Measurements from ENCODE around the gene CLDN16. TPM values are rescaled to one million over a fixed set of nuclear protein-coding genes. Genes with fewer than 3 reads are reported as not detected.

The CLDN16 gene
- total and polyA plus RNA-seq, 4 experiments from 2014 or later, result not detected

GRCh38 chr3:190425833-190426232, 37.9 kb downstream of the CLDN16 start:
- H3K27me3 Mint-ChIP-seq, result no peaks in the 10 kb centered on the region
- no peak overlapping the region for H3K27ac Mint-ChIP-seq
- H3K4me1 ChIP-seq (ENCODE audit: insufficient read depth, low read length), result no peaks in the 10 kb centered on the region
- H3K4me1 Mint-ChIP-seq, result peaks cover 6 to 8% (median 7%) of the 10 kb centered on the region in 4 donors
- no peaks in the 10 kb centered on the region for H3K27me3 ChIP-seq (ENCODE audit: insufficient read depth, low read length)
- H3K36me3 ChIP-seq (ENCODE audit: insufficient read depth, low read length), result no peaks in the 10 kb centered on the region
- intact Hi-C loops (cut with micrococcal nuclease), result loop anchor here (2.0 kb wide), 1 partner anchor 87 kb away; no protein-coding TSS in a partner anchor
- no peak overlapping the region for H3K4me3 ChIP-seq (ENCODE audit: low read length in 2 of 2)
- no peaks in the 10 kb centered on the region for H3K36me3 Mint-ChIP-seq
- POLR2A ChIA-PET (ENCODE audit: partially characterized antibody), result no interaction called here
- DNase-seq, result no peak
- H3K27ac ChIP-seq (ENCODE audit: low read depth, low read length), result no peak overlapping the region
- H3K4me3 Mint-ChIP-seq, result no peak overlapping the region
- CTCF ChIA-PET (ENCODE audit: partially characterized antibody), result interaction anchor here (1.2 to 1.8 kb wide), 4 partner anchors 22 to 458 kb away, joined by 3 to 5 read pairs (median 4); no protein-coding TSS in a partner anchor
- no peaks in the 10 kb centered on the region for H3K9me3 Mint-ChIP-seq
- H3K9me3 ChIP-seq (ENCODE audit: control insufficient read depth in 1 of 2, low read length in 2 of 2), result no peaks in the 10 kb centered on the region

GRCh38 chr3:190426806-190427507, 39.0 kb downstream of the CLDN16 start:
- Mint-ChIP-seq H3K27ac (no peak overlapping the region), H3K36me3 (no peaks in the 10 kb centered on the region), H3K4me3 (no peak overlapping the region), H3K9me3 (no peaks in the 10 kb centered on the region), H3K4me1 (peaks cover 6 to 8% (median 7%) of the 10 kb centered on the region in 4 donors), H3K27me3 (no peaks in the 10 kb centered on the region)
- Histone ChIP-seq H3K27ac (ENCODE audit: low read depth, low read length) (no peak overlapping the region), H3K4me1 (ENCODE audit: insufficient read depth, low read length) (no peaks in the 10 kb centered on the region), H3K9me3 (ENCODE audit: control insufficient read depth in 1 of 2, low read length in 2 of 2) (no peaks in the 10 kb centered on the region), H3K27me3 (ENCODE audit: insufficient read depth, low read length) (no peaks in the 10 kb centered on the region), H3K4me3 (ENCODE audit: low read length in 2 of 2) (no peak overlapping the region), H3K36me3 (ENCODE audit: insufficient read depth, low read length) (no peaks in the 10 kb centered on the region)
- intact Hi-C loops (cut with micrococcal nuclease), result no loop called here
- no peak for DNase-seq
- ChIA-PET POLR2A (ENCODE audit: partially characterized antibody) (no interaction called here), CTCF (ENCODE audit: partially characterized antibody) (no interaction called here)

- no peaks in the 10 kb centered on the region for H3K36me3 Mint-ChIP-seq
- H3K27ac ChIP-seq (ENCODE audit: low read depth, low read length), result no peak overlapping the region
- peaks cover 4 to 5% of the 10 kb centered on the region in 2 donors for H3K27me3 Mint-ChIP-seq
- H3K27ac Mint-ChIP-seq, result no peak overlapping the region
- POLR2A ChIA-PET (ENCODE audit: partially characterized antibody), result no interaction called here
- DNase-seq, result no peak
- H3K4me3 Mint-ChIP-seq, result no peak overlapping the region
- CTCF ChIA-PET (ENCODE audit: partially characterized antibody), result no interaction called here
- intact Hi-C loops (cut with micrococcal nuclease), result no loop called here
- H3K4me3 ChIP-seq (ENCODE audit: low read length in 2 of 2), result no peak overlapping the region
- peaks cover 0 to 5% (median 2%) of the 10 kb centered on the region in 4 donors for H3K4me1 Mint-ChIP-seq
- peaks cover 0 to 3% (median 0%) of the 10 kb centered on the region in 8 donors for H3K9me3 Mint-ChIP-seq
- no peaks in the 10 kb centered on the region for H3K27me3 ChIP-seq (ENCODE audit: insufficient read depth, low read length)
- no peaks in the 10 kb centered on the region for H3K4me1 ChIP-seq (ENCODE audit: insufficient read depth, low read length)
- no peaks in the 10 kb centered on the region for H3K36me3 ChIP-seq (ENCODE audit: insufficient read depth, low read length)
- no peaks in the 10 kb centered on the region for H3K9me3 ChIP-seq (ENCODE audit: control insufficient read depth in 1 of 2, low read length in 2 of 2)
Observed at GRCh38 chr3:190429681-190430080, 41.7 kb downstream of the CLDN16 start.

- Mint-ChIP-seq H3K36me3 (no peaks in the 10 kb centered on the region), H3K27me3 (peaks cover 6 to 11% of the 10 kb centered on the region in 2 donors), H3K9me3 (peaks cover 0 to 3% (median 0%) of the 10 kb centered on the region in 8 donors), H3K4me1 (no peaks in the 10 kb centered on the region), H3K27ac (no peak overlapping the region), H3K4me3 (no peak overlapping the region)
- intact Hi-C loops (cut with micrococcal nuclease), result no loop called here
- H3K9me3 ChIP-seq (ENCODE audit: control insufficient read depth in 1 of 2, low read length in 2 of 2), result no peaks in the 10 kb centered on the region
- H3K36me3 ChIP-seq (ENCODE audit: insufficient read depth, low read length), result no peaks in the 10 kb centered on the region
- no peak overlapping the region for H3K27ac ChIP-seq (ENCODE audit: low read depth, low read length)
- CTCF ChIA-PET (ENCODE audit: partially characterized antibody), result no interaction called here
- POLR2A ChIA-PET (ENCODE audit: partially characterized antibody), result no interaction called here
- DNase-seq, result no peak
- H3K4me3 ChIP-seq (ENCODE audit: low read length in 2 of 2), result no peak overlapping the region
- no peaks in the 10 kb centered on the region for H3K4me1 ChIP-seq (ENCODE audit: insufficient read depth, low read length)
- no peaks in the 10 kb centered on the region for H3K27me3 ChIP-seq (ENCODE audit: insufficient read depth, low read length)
Observed at GRCh38 chr3:190430906-190431305, 42.9 kb downstream of the CLDN16 start.

- no peak overlapping the region for H3K4me3 Mint-ChIP-seq
- H3K4me1 Mint-ChIP-seq, result no peaks in the 10 kb centered on the region
- H3K36me3 Mint-ChIP-seq, result no peaks in the 10 kb centered on the region
- no peak overlapping the region for H3K27ac Mint-ChIP-seq
- Histone ChIP-seq H3K27me3 (ENCODE audit: insufficient read depth, low read length) (no peaks in the 10 kb centered on the region), H3K4me3 (ENCODE audit: low read length in 2 of 2) (no peak overlapping the region), H3K9me3 (ENCODE audit: control insufficient read depth in 1 of 2, low read length in 2 of 2) (no peaks in the 10 kb centered on the region), H3K36me3 (ENCODE audit: insufficient read depth, low read length) (no peaks in the 10 kb centered on the region), H3K27ac (ENCODE audit: low read depth, low read length) (no peak overlapping the region), H3K4me1 (ENCODE audit: insufficient read depth, low read length) (no peaks in the 10 kb centered on the region)
- DNase-seq, result no peak
- ChIA-PET CTCF (ENCODE audit: partially characterized antibody) (interaction anchor here (1.1 kb wide), 1 partner anchor 8 kb away, joined by 5 read pairs; no protein-coding TSS in a partner anchor), POLR2A (ENCODE audit: partially characterized antibody) (no interaction called here)
- H3K9me3 Mint-ChIP-seq, result peaks cover 0 to 3% (median under 1%) of the 10 kb centered on the region in 8 donors
- intact Hi-C loops (cut with micrococcal nuclease), result no loop called here
- H3K27me3 Mint-ChIP-seq, result peaks cover 7 to 18% of the 10 kb centered on the region in 2 donors
Observed at GRCh38 chr3:190432216-190432615, 44.3 kb downstream of the CLDN16 start.

- Mint-ChIP-seq H3K36me3 (no peaks in the 10 kb centered on the region), H3K9me3 (peaks cover 0 to 3% (median under 1%) of the 10 kb centered on the region in 8 donors)
Observed at GRCh38 chr3:190433626-190434025, 45.7 kb downstream of the CLDN16 start.

GRCh38 chr3:190435618-190436017, 47.7 kb downstream of the CLDN16 start:
- Histone ChIP-seq H3K27ac (ENCODE audit: low read depth, low read length) (no peak overlapping the region), H3K9me3 (ENCODE audit: control insufficient read depth in 1 of 2, low read length in 2 of 2) (no peaks in the 10 kb centered on the region), H3K27me3 (ENCODE audit: insufficient read depth, low read length) (no peaks in the 10 kb centered on the region), H3K4me1 (ENCODE audit: insufficient read depth, low read length) (no peaks in the 10 kb centered on the region), H3K4me3 (ENCODE audit: low read length in 2 of 2) (no peak overlapping the region), H3K36me3 (ENCODE audit: insufficient read depth, low read length) (no peaks in the 10 kb centered on the region)
- intact Hi-C loops (cut with micrococcal nuclease), result no loop called here
- POLR2A ChIA-PET (ENCODE audit: partially characterized antibody), result no interaction called here
- Mint-ChIP-seq H3K9me3 (peaks cover 0 to 4% (median under 1%) of the 10 kb centered on the region in 8 donors), H3K27me3 (peaks cover 7 to 19% of the 10 kb centered on the region in 2 donors), H3K4me3 (no peak overlapping the region), H3K4me1 (no peaks in the 10 kb centered on the region), H3K36me3 (no peaks in the 10 kb centered on the region), H3K27ac (no peak overlapping the region)
- CTCF ChIA-PET (ENCODE audit: partially characterized antibody), result no interaction called here
- DNase-seq, result no peak

More at GRCh38 chr3:190433626-190434025, 45.7 kb downstream of the CLDN16 start:
- ChIA-PET POLR2A (ENCODE audit: partially characterized antibody) (no interaction called here), CTCF (ENCODE audit: partially characterized antibody) (no interaction called here)
- H3K4me1 Mint-ChIP-seq, result no peaks in the 10 kb centered on the region
- no peaks in the 10 kb centered on the region for H3K4me1 ChIP-seq (ENCODE audit: insufficient read depth, low read length)
- H3K27me3 Mint-ChIP-seq, result peaks cover 7 to 19% of the 10 kb centered on the region in 2 donors
- H3K4me3 ChIP-seq (ENCODE audit: low read length in 2 of 2), result no peak overlapping the region
- no peaks in the 10 kb centered on the region for H3K9me3 ChIP-seq (ENCODE audit: control insufficient read depth in 1 of 2, low read length in 2 of 2)
- H3K27ac Mint-ChIP-seq, result no peak overlapping the region
- intact Hi-C loops (cut with micrococcal nuclease), result no loop called here
- no peak overlapping the region for H3K4me3 Mint-ChIP-seq
- no peak overlapping the region for H3K27ac ChIP-seq (ENCODE audit: low read depth, low read length)
- no peak for DNase-seq
- no peaks in the 10 kb centered on the region for H3K27me3 ChIP-seq (ENCODE audit: insufficient read depth, low read length)
- H3K36me3 ChIP-seq (ENCODE audit: insufficient read depth, low read length), result no peaks in the 10 kb centered on the region

All from CD4-positive, alpha-beta memory T cell (primary cell).